Endothelial cell of umbilical vein (primary cell): Measurements from ENCODE around the gene WDFY3. TPM values are rescaled to one million over a fixed set of nuclear protein-coding genes. Genes with fewer than 3 reads are reported as not detected.

Experiments used
- BruUV-seq: library from RNA; stranded (reverse); fragments of 400-500 nt; replicated peaks from 2 replicates; lab custom pipeline; 2021; lab: Mats Ljungman, UMichigan
- CTCF ChIA-PET: fragments of 300-600, 350-600 bp; sonication (Branson Sonifier 250); formaldehyde crosslinking; loops from one replicate; lab custom pipeline; 2021; ENCODE audit warnings: antibody characterized with exemption, inconsistent platforms; lab: Charles Lee
- POLR2A ChIA-PET: fragments of 300-600, 350-600 bp; sonication (Branson Sonifier 250); formaldehyde crosslinking; loops from one replicate; lab custom pipeline; 2021; ENCODE audit warnings: antibody characterized with exemption, inconsistent platforms; lab: Charles Lee
- DNase-seq: peaks from one replicate; pipeline ENCODE4 v3.0.0-alpha.2; 2011; ENCODE audit warnings: low read depth, low spot score
- FAIRE-seq: peaks from 2 replicates; lab custom pipeline; 2011; peaks lifted over from hg19 to GRCh38; lab: Jason Lieb, UNC
- H2AFZ ChIP-seq: 2 replicates; pipeline ENCODE4 v1.6.0; 2012; ENCODE audit warnings: low read depth, low read length, control low read depth, inconsistent platforms
- H3K27ac ChIP-seq: 2 replicates; pipeline ENCODE4 v1.5.1; 2011; ENCODE audit warnings: low read depth, mild to moderate bottlenecking, control low read depth, low read length, moderate library complexity; ENCODE audit not compliant: insufficient read depth
- H3K27me3 ChIP-seq, 2 experiments: 2 replicates each; pipeline versions ENCODE4 v1.6.0 to v1.6.1; 2011; ENCODE audit warnings: low read length in 2 of 2, mixed read lengths in 1 of 2; ENCODE audit not compliant: control insufficient read depth in 2 of 2, insufficient read depth in 2 of 2
- H3K36me3 ChIP-seq, 2 experiments: 2 replicates in 1 of 2; 3 replicates in 1 of 2; pipeline ENCODE4 v1.5.1; 2011; ENCODE audit warnings: low read length in 2 of 2, mild to moderate bottlenecking in 1 of 2, moderate library complexity in 1 of 2; ENCODE audit not compliant: control insufficient read depth in 2 of 2, insufficient read depth in 2 of 2; ENCODE audit errors: extremely low read depth in 1 of 2
- H3K4me1 ChIP-seq: 3 replicates; pipeline ENCODE4 v1.5.1; 2011; ENCODE audit warnings: mild to moderate bottlenecking, low read length; ENCODE audit not compliant: control insufficient read depth, insufficient read depth; ENCODE audit errors: extremely low read depth
- H3K4me2 ChIP-seq: 2 replicates; pipeline ENCODE4 v1.6.1; 2011; ENCODE audit warnings: low read length, control low read depth, mixed read lengths; ENCODE audit not compliant: insufficient read depth
- H3K4me3 ChIP-seq, 3 experiments: fragments of 200-600 bp in 1 of 3; sonication (generic), shearing (Covaris generic) in 1 of 3; replicated peaks in 1 of 3; 2 replicates each; pipeline ENCODE4 v1.5.1; 2011 to 2016; ENCODE audit warnings: control low read depth in 3 of 3, low read length in 3 of 3, mild to moderate bottlenecking in 2 of 3, inconsistent platforms in 1 of 3, low read depth in 1 of 3, moderate library complexity in 1 of 3; ENCODE audit not compliant: insufficient read depth in 1 of 3
- H3K79me2 ChIP-seq: 2 replicates; pipeline ENCODE4 v1.6.0; 2012; ENCODE audit warnings: low read length, inconsistent platforms; ENCODE audit not compliant: control insufficient read depth, insufficient read depth
- H3K9ac ChIP-seq: replicated peaks from 2 replicates; pipeline ENCODE3; 2011; ENCODE audit warnings: low read length, control low read depth; ENCODE audit not compliant: insufficient read depth; ENCODE audit errors: extremely low read depth
- H3K9me1 ChIP-seq: replicated peaks from 3 replicates; pipeline ENCODE4 v1.6.0; 2011; ENCODE audit warnings: mild to moderate bottlenecking, low read length; ENCODE audit not compliant: control insufficient read depth, insufficient read depth; ENCODE audit errors: extremely low read depth
- H3K9me3 ChIP-seq: replicated peaks from 2 replicates; pipeline ENCODE4 v1.5.1; 2012; ENCODE audit warnings: low read length, inconsistent platforms; ENCODE audit not compliant: control insufficient read depth, insufficient read depth
- H4K20me1 ChIP-seq: replicated peaks from 2 replicates; pipeline ENCODE3; 2011; ENCODE audit warnings: mild to moderate bottlenecking, low read length; ENCODE audit not compliant: control insufficient read depth, insufficient read depth; ENCODE audit errors: extremely low read depth
- CTCF ChIP-seq, 2 donors: IDR thresholded peaks; 1 replicate in 1 of 2; 2 replicates in 1 of 2; pipeline ENCODE4 v1.5.1; 2011; ENCODE audit warnings: low read length in 2 of 2, mild to moderate bottlenecking in 2 of 2, moderate library complexity in 2 of 2, control low read depth in 1 of 2, inconsistent platforms in 1 of 2, low read depth in 1 of 2; ENCODE audit not compliant: insufficient read depth in 1 of 2; ENCODE audit errors: extremely low read depth in 1 of 2
- EZH2 ChIP-seq: IDR thresholded peaks from 2 replicates; pipeline ENCODE4 v1.6.1; 2012; ENCODE audit warnings: borderline replicate concordance, low read depth, mild to moderate bottlenecking, moderate library complexity, low read length, inconsistent platforms; ENCODE audit not compliant: severe bottlenecking
- FOS ChIP-seq: IDR thresholded peaks from 2 replicates; pipeline ENCODE4 v1.6.1; 2011; ENCODE audit warnings: mild to moderate bottlenecking, low read length, moderate library complexity, borderline replicate concordance; ENCODE audit not compliant: insufficient read depth
- GATA2 ChIP-seq: IDR thresholded peaks from 2 replicates; pipeline ENCODE4 v1.7.0; 2011; ENCODE audit warnings: low read depth, mild to moderate bottlenecking, moderate library complexity, mixed read lengths, low read length; ENCODE audit not compliant: insufficient read length, insufficient read depth
- JUN ChIP-seq: IDR thresholded peaks from 2 replicates; pipeline ENCODE4 v1.6.1; 2011; ENCODE audit warnings: borderline replicate concordance, low read depth; ENCODE audit not compliant: insufficient read length, insufficient read depth
- MAX ChIP-seq: IDR thresholded peaks from 2 replicates; pipeline ENCODE4 v1.6.1; 2011; ENCODE audit not compliant: insufficient read depth, insufficient read length
- MYC ChIP-seq: IDR thresholded peaks from one replicate; pipeline ENCODE4 v1.6.1; 2011; ENCODE audit warnings: mild to moderate bottlenecking, low read depth, low read length
- POLR2A ChIP-seq: IDR thresholded peaks from 2 replicates; pipeline ENCODE4 v1.6.1; 2012; ENCODE audit warnings: low read depth, mild to moderate bottlenecking, control low read depth, low read length
- POLR2AphosphoS5 ChIP-seq: IDR thresholded peaks from 2 replicates; pipeline ENCODE4 v1.6.1; 2012; ENCODE audit warnings: low read depth, mild to moderate bottlenecking, control low read depth, low read length, moderate library complexity; ENCODE audit not compliant: insufficient read depth
- dilution Hi-C: fragments of 300-500 bp; cut with MboI; formaldehyde crosslinking; loops from one replicate; pipeline ENCODE4 v1.15.0; 2019; ENCODE audit warnings: low sequenced_read_pairs; ENCODE audit not compliant: extremely low pct_ligation_motif_present
- intact Hi-C: fragments of 100-400 bp; cut with micrococcal nuclease; formaldehyde crosslinking; loops from one replicate; pipeline ENCODE4 v1.10.0; 2022
- polyA plus RNA-seq, 4 experiments: library from polyadenylated mRNA; depleted of rRNA in 3 of 4; stranded (reverse) in 3 of 4; unstranded in 1 of 4; fragments of >200 nt; gene quantifications; 2 replicates each; pipeline versions ENCODE4 v1.2.1 to v1.2.3, GENCODE V29; 2011 to 2012; ENCODE audit warnings: missing spikeins in 1 of 4
- total RNA-seq: library from RNA; stranded (reverse); gene quantifications from 2 replicates; pipeline ENCODE4 v1.2.3, GENCODE V29; 2021

WDFY3 gene
- total and polyA plus RNA-seq, 2 donors (not counting 3 experiments of a cell fraction or from before 2014, with no cell fraction given) = 37.0 to 113 TPM

- Histone ChIP-seq H3K9me1 (no peaks in the 10 kb centered on the region), H3K27me3 (no peaks in the 10 kb centered on the region), H3K79me2 (peaks cover 76% of the 10 kb centered on the region), H4K20me1 (no peaks in the 10 kb centered on the region), H2AFZ (no peak overlapping the region), H3K4me2 (peak overlapping the region; percentile 19), H3K4me1 (peaks cover 12% of the 10 kb centered on the region), H3K36me3 (peaks cover 0 to 6% of the 10 kb centered on the region in 2 experiments), H3K27ac (peak overlapping the region; percentile 51), H3K4me3 (peak overlapping the region in 1 of 3 experiments; percentile 12), H3K9me3 (no peaks in the 10 kb centered on the region), H3K9ac (no peak overlapping the region)
- dilution Hi-C loops (no loop called here), intact Hi-C loops (loop anchor here (5.0 kb wide), 1 partner anchor 40 kb away; no protein-coding TSS in a partner anchor)
- ChIA-PET POLR2A (interaction anchor here (0.6 kb wide), 1 partner anchor 71 kb away, joined by 6 read pairs; no protein-coding TSS in a partner anchor), CTCF (interaction anchor here (0.8 to 1.0 kb wide), 3 partner anchors 18 to 63 kb away, joined by 3 to 4 read pairs (median 3); no protein-coding TSS in a partner anchor)
- TF ChIP-seq EZH2 = no peak
- TF ChIP-seq FOS = no peak
- TF ChIP-seq GATA2 = no peak
- TF ChIP-seq CTCF (IDR thresholded peaks at IDR 0.05; ENCODE audit: extremely low read depth in 1 of 2, insufficient read depth in 1 of 2, low read depth in 1 of 2, low read length in 2 of 2) = no peak
- no peak for TF ChIP-seq JUN
- TF ChIP-seq POLR2AphosphoS5 = no peak
- TF ChIP-seq MAX = no peak
- TF ChIP-seq MYC = no peak
- no peak for TF ChIP-seq POLR2A
- no TSS peak for BruUV-seq
- FAIRE-seq (peak; percentile 58), DNase-seq (peak; percentile 92)
These were observed 114.4 kb downstream of the WDFY3 start for GRCh38 chr4:84852081-84852480.
